Stimulated activated naive CD8-positive, alpha-beta T cell treated with anti-CD3 and anti-CD28 coated beads, Interleukin-15, Interleukin-2, amounts not matched to agents 100 ng/mL and 50 ng/mL, for 24 hours (primary cell): ENCODE results near the gene PTPRQ.
"Not testable (repeated sequence)": the region's sequence is repeated elsewhere in the genome, so short reads cannot be mapped to it uniquely, and the experiment has no call there.

Experiments
- H3K27ac Mint-ChIP-seq: one replicate; pipeline ENCODE4 v1.8.0; 2021; ENCODE audit warnings: mild to moderate bottlenecking, mixed read lengths
- H3K27me3 Mint-ChIP-seq: one replicate; pipeline ENCODE4 v1.8.0; 2021; ENCODE audit warnings: mixed read lengths
- H3K36me3 Mint-ChIP-seq: one replicate; pipeline ENCODE4 v1.8.0; 2021; ENCODE audit warnings: low read depth, mixed read lengths
- H3K4me1 Mint-ChIP-seq: one replicate; pipeline ENCODE4 v1.8.0; 2021; ENCODE audit warnings: low read depth, mixed read lengths
- H3K4me3 Mint-ChIP-seq: one replicate; pipeline ENCODE4 v1.8.0; 2021; ENCODE audit warnings: mild to moderate bottlenecking, mixed read lengths
- H3K9me3 Mint-ChIP-seq: one replicate; pipeline ENCODE4 v1.8.0; 2021; ENCODE audit warnings: mixed read lengths

PTPRQ gene

DNA sequence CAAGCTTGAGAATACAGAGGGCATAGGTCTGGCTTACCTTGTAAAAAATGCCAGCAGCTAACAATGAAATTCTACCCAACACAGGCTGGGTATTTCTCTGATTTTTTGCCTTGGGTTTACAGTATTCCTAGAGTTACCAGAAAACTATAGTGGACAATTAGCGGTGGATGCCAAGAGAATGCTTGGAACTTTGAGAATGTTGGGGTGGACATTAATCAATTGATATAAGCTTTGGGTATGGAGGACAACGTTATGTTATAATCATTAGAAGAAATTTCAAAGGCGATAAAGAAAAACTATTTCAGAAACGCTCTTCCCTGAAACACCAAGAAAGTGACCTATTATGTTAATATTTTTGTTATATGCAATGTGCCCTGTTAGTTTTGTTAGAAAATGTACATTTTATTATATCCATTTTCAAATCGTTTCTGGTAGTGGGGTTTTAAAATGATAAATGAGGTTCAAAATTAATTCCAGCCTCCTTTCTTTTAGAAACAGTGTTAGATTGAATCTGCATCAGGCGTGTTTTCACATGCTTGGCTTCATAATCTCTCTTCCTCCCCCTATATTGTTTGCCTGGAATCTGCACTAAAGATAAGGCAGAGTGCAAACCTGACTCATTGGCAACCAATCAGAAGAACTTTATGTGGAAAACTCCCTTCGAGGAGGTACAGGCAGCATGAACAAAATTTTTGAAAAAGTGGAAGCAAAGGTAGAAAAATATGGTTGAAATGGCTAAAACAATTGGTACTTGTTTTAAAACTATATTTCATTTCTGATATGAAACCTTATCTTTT lies 1.4 kb upstream of the PTPRQ start:
- H3K27me3 Mint-ChIP-seq = no peaks in the 10 kb centered on the region
- H3K4me3 Mint-ChIP-seq = no peak overlapping the region
- no peak overlapping the region for H3K27ac Mint-ChIP-seq
- H3K4me1 Mint-ChIP-seq = no peaks in the 10 kb centered on the region
- no peaks in the 10 kb centered on the region for H3K36me3 Mint-ChIP-seq
- peaks cover 4% of the 10 kb centered on the region for H3K9me3 Mint-ChIP-seq

DNA sequence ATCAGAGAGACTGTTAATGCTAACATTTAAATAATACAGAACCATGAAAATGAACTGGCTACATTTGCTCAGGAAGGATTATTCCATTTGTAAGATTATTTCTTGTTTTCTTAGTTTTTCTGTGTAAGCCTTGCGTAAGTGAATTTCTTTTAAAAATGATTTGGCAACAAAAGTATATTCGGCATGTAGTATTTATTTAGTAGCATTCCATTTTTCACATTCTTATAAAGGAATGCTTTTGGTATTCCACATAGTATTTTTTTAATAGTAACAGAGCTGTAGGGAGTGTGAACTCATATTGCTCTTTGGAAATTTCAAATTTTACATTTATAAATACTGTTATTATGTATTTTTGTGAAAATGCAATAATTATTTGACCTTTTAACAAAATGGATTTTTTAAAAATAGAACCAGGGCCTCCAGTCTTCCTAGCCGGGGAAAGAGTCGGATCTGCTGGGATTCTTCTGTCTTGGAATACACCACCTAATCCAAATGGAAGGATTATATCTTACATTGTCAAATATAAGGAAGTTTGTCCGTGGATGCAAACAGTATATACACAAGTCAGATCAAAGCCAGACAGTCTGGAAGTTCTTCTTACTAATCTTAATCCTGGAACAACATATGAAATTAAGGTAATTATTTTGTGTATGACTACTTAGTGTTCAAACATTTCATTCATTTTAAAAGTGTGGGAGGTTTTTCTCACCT lies 1.2 kb downstream of the PTPRQ start:
- H3K27ac Mint-ChIP-seq = no peak overlapping the region
- no peaks in the 10 kb centered on the region for H3K36me3 Mint-ChIP-seq
- no peaks in the 10 kb centered on the region for H3K4me1 Mint-ChIP-seq
- H3K4me3 Mint-ChIP-seq = no peak overlapping the region
- H3K9me3 Mint-ChIP-seq = peaks cover 4% of the 10 kb centered on the region
- H3K27me3 Mint-ChIP-seq = no peaks in the 10 kb centered on the region

DNA sequence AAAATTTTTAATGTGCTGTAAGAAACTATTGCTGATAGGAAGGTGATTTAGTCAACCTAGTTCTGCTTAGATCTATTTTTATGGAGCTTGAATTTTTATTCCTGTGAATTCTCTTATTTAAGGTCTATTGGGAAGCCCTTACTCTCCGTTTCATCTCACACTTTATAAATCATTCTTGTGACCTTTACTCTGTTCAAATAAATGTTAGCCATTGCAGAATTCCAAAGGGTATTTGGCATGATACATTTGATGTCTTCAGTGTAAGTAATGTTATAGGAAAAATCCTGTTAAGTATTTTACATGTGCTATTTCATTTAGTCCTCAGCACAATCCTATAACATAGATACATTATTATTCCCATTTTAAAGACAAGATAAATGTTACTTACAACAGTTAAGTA lies 12.5 kb downstream of the PTPRQ start:
- H3K27ac Mint-ChIP-seq = no peak overlapping the region
- no peaks in the 10 kb centered on the region for H3K27me3 Mint-ChIP-seq
- H3K36me3 Mint-ChIP-seq = no peaks in the 10 kb centered on the region
- H3K9me3 Mint-ChIP-seq = peaks cover 4% of the 10 kb centered on the region
- no peaks in the 10 kb centered on the region for H3K4me1 Mint-ChIP-seq
- H3K4me3 Mint-ChIP-seq = no peak overlapping the region

DNA sequence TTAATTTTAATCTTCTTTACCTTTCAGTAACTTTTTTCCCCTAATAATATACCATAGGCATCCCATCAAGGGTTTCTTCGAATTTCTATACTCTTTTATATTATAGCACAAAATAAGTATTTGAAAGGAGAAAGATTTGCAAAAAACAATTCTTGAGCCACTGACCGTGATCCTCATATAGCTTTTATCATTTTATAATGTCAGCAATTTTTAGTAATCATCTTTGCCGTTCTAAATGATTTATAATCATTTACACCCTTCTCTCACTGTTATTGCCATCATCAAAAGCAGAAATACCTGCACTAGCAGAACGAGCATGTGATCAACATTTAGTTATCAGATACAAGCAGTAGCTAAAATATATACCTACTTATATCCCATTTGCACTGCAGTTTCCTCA lies 16.9 kb downstream of the PTPRQ start:
- H3K9me3 Mint-ChIP-seq = no peaks in the 10 kb centered on the region
- H3K36me3 Mint-ChIP-seq = no peaks in the 10 kb centered on the region
- no peaks in the 10 kb centered on the region for H3K27me3 Mint-ChIP-seq
- H3K27ac Mint-ChIP-seq = no peak overlapping the region
- H3K4me1 Mint-ChIP-seq = no peaks in the 10 kb centered on the region
- H3K4me3 Mint-ChIP-seq = no peak overlapping the region

DNA sequence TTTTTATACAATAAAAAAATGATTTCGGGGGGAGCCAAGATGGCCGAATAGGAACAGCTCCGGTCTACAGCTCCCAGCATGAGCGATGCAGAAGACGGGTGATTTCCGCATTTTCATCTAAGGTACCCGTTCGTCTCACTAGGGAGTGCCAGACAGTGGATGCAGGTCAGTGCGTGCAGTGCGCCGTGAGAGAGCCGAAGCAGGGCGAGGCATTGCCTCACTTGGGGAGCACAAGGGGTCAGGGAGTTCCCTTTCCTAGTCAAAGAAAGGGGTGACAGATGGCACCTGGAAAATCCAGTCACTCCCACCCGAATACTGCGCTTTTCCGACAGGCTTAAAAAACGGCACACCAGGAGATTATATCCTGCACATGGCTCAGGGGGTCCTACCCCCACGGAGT lies 17.8 kb downstream of the PTPRQ start:
- not testable (repeated sequence) for H3K36me3 Mint-ChIP-seq, H3K4me1 Mint-ChIP-seq, H3K9me3 Mint-ChIP-seq, H3K27ac Mint-ChIP-seq, H3K27me3 Mint-ChIP-seq, H3K4me3 Mint-ChIP-seq

DNA sequence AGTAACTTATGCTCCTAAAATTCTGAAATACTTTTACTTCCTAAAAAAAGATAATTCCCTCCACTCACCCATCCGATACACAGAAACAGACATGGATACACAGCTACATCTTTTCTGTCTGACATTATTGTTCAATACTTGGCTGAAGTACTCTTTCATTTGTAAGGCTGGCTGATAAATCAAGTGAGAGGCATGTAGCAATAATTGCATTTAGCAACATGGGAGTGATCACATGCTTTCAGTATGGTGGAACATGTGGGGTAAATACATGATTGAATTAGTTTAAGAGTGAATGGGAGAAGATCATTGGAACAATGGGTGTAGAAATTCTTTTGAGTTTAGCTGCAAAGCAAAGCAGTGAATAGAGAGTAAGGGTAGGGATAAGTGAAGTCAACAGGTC lies 25.6 kb downstream of the PTPRQ start:
- no peaks in the 10 kb centered on the region for H3K36me3 Mint-ChIP-seq

DNA sequence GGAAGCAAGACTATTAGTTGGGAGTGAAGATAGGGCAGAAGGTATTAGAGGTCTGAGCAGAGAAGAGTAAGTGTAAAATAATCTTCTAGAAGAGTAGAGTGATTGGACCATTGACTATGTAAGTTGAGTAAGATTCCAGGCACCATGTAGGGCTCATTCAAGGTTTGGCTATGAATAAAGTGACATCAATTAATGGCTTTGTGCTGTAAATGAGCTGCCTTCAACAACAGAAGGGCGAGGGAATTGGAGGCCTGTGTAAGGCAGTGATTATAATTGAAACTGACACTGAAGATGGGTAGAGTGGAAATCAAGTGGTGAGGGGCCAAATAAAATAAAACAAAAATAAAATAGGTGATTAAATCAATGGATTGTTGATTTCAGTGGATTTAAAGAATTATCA lies 26.4 kb downstream of the PTPRQ start:
- Mint-ChIP-seq H3K27ac (no peak overlapping the region), H3K4me1 (no peaks in the 10 kb centered on the region), H3K9me3 (no peaks in the 10 kb centered on the region), H3K27me3 (no peaks in the 10 kb centered on the region), H3K36me3 (no peaks in the 10 kb centered on the region), H3K4me3 (no peak overlapping the region)

More for the DNA sequence above, 25.6 kb downstream of the PTPRQ start:
- no peak overlapping the region for H3K27ac Mint-ChIP-seq
- no peaks in the 10 kb centered on the region for H3K4me1 Mint-ChIP-seq
- no peaks in the 10 kb centered on the region for H3K27me3 Mint-ChIP-seq
- H3K4me3 Mint-ChIP-seq = no peak overlapping the region
- H3K9me3 Mint-ChIP-seq = no peaks in the 10 kb centered on the region

DNA sequence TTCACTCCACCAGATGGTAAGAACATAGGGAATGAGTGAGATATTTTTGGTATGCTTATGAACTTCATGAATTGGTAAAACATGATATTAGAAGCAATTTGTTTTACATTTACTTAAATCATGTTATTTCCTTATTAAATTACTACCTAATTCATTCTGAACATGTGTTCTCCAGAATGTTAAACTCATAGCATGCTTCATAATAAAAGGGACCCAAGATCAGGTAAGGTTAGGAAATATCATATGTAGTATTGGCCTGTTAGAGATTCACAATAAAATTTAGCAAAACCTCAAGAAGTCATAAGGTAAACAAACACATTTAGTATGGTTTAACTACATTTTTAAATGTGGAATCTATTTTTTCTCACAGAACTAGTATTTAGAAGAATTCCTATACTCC lies 28.2 kb downstream of the PTPRQ start:
- H3K27ac Mint-ChIP-seq = no peak overlapping the region
- no peaks in the 10 kb centered on the region for H3K9me3 Mint-ChIP-seq
- H3K4me1 Mint-ChIP-seq = no peaks in the 10 kb centered on the region
- H3K36me3 Mint-ChIP-seq = no peaks in the 10 kb centered on the region
- no peaks in the 10 kb centered on the region for H3K27me3 Mint-ChIP-seq
- H3K4me3 Mint-ChIP-seq = no peak overlapping the region

DNA sequence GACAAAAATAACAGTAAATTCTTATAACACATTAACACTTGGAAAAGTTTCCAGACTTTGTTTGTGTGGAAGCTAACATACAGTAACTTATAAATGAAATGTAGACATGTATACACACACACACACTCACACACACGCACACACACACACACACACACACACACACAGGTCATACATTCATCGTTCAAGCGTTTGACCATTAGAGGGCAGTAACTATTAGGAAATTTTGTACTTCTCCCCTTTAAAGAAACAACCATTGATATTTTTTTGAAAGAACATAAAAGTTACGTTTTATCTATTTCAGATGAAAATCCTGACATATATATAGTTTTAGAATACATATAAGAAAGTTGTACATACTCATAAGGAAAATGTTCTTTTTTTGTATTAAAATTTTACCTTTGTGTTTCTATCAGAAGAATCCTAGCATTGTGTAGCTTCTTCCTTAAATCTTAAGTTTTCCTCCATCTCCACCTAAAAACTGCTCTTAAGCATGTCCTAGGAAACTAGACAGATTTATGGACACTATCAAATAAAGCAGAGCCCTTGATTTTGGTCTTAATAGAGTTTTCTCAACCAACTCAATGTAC lies 29.0 kb downstream of the PTPRQ start:
- Mint-ChIP-seq H3K27ac (no peak overlapping the region), H3K4me3 (no peak overlapping the region), H3K9me3 (no peaks in the 10 kb centered on the region), H3K4me1 (no peaks in the 10 kb centered on the region), H3K27me3 (no peaks in the 10 kb centered on the region), H3K36me3 (no peaks in the 10 kb centered on the region)

DNA sequence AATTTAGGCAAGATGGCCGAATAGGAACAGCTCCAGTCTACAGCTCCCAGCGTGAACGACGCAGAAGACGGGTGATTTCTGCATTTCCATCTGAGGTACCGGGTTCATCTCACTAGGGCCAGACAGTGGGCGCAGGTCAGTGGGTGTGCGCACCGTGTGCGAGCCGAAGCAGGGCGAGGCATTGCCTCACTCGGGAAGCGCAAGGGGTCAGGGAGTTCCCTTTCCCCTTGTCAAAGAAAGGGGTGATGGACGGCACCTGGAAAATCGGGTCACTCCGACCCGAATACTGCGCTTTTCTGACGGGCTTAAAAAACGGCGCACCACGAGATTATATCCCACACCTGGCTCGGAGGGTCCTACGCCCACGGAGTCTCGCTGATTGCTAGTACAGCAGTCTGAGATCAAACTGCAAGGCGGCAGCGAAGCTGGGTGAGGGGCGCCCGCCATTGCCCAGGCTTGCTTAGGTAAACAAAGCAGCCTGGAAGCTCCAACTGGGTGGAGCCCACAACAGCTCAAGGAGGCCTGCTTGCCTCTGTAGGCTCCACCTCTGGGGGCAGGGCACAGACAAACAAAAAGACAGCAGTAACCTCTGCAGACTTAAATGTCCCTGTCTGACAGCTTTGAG lies 33.6 kb downstream of the PTPRQ start:
- not testable (repeated sequence) for H3K9me3 Mint-ChIP-seq, H3K4me1 Mint-ChIP-seq, H3K36me3 Mint-ChIP-seq, H3K4me3 Mint-ChIP-seq, H3K27ac Mint-ChIP-seq, H3K27me3 Mint-ChIP-seq

DNA sequence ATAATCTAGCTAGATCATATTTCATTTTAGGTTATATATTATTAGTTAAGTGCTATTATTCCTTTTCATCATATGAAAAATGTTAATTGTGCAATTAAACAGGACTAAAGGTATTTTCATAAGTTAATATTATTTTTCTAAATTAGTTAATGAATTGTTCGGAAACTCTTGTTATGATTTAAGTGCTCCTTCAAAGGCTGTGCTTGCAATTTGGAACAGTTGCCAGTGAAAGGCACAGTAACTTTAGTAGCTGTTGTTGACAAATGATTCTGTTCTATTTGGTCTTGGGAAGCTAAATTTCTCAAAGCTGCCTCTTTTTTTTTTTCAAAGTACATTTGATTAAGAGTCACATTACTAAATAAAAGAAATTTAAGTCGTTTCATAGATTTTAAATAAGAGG lies 40.7 kb downstream of the PTPRQ start:
- H3K9me3 Mint-ChIP-seq = peaks cover 3% of the 10 kb centered on the region
- H3K27me3 Mint-ChIP-seq = no peaks in the 10 kb centered on the region
- H3K4me3 Mint-ChIP-seq = no peak overlapping the region
- H3K27ac Mint-ChIP-seq = no peak overlapping the region
- H3K36me3 Mint-ChIP-seq = no peaks in the 10 kb centered on the region
- no peaks in the 10 kb centered on the region for H3K4me1 Mint-ChIP-seq

DNA sequence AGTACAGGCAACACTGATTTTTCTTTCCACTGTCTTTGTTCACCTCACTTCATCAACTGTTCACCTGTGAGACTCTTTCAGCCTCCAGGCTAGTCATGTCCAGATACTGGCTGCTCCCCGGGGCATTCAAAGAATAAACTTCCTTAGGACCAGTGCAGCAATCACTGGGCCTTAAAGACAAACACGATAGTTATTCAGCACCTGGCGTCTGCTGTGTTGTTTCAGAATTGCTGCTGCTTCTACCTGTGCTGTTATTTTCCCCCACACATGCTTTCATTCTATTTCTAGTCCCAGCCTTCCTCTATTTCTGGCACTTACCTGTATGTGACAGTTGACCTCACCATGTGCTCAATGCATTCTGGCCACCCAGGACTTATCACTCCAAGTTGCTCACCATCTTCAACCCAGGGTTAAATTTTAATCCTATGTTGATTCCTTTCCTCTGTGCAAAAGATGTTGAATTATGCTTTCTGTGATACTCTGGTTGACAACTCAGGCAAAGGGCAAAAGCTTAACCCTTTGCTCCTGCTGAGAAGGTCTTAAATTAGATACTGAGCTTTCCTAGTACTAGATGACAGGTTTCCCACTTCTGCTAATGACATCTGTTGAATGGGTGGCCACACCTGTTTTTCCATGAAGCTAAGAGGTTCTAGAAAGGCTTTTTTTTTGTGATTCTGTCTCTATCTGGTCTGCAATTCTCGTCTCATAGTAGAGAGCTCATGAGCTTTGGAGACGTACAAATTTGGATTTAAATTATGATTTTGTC lies 41.4 kb downstream of the PTPRQ start:
- Mint-ChIP-seq H3K4me1 (no peaks in the 10 kb centered on the region), H3K36me3 (no peaks in the 10 kb centered on the region), H3K27me3 (no peaks in the 10 kb centered on the region), H3K9me3 (peaks cover 5% of the 10 kb centered on the region), H3K27ac (no peak overlapping the region), H3K4me3 (no peak overlapping the region)

DNA sequence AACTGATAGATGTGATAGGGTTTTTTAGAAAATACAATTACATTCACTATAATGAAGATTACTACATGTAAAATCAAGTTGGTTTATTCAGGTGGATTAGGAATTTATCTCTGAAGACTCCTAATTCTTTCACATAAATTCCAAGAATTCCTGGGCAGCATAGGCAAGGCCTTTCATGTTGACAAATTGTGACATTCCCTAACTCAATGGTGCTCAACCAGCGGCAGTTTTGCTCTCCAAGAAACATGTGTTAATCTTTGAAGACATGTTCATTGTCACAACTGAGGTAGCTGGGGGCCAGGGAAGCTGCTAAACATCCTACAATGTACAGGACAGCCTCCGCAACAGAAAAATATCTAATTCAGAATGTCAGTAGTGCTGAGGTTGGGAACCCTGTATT lies 46.3 kb downstream of the PTPRQ start:
- no peaks in the 10 kb centered on the region for H3K36me3 Mint-ChIP-seq
- H3K27ac Mint-ChIP-seq = no peak overlapping the region
- H3K4me3 Mint-ChIP-seq = no peak overlapping the region
- H3K4me1 Mint-ChIP-seq = no peaks in the 10 kb centered on the region
- peaks cover 5% of the 10 kb centered on the region for H3K9me3 Mint-ChIP-seq
- no peaks in the 10 kb centered on the region for H3K27me3 Mint-ChIP-seq

DNA sequence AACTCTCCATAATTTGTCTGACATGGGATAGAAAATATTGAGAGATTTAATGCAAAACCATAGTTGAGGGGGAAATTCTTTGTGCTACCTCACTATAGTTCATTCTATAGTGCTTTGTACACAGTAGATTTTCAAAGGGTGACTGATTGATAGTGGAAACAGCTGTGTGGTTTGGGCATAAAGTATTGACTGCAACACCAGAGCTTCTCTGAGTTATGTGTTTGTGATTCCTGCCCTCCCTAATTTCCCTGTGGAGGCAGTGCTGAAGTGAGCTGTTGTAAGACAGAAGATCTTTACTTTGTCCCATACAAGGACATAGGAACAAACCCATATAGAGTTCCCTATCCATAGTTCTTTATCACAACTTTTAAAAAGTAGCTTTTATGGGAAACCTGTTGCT lies 47.1 kb downstream of the PTPRQ start:
- H3K27me3 Mint-ChIP-seq = no peaks in the 10 kb centered on the region
- no peak overlapping the region for H3K4me3 Mint-ChIP-seq
- no peak overlapping the region for H3K27ac Mint-ChIP-seq
- H3K9me3 Mint-ChIP-seq = peaks cover 5% of the 10 kb centered on the region
- no peaks in the 10 kb centered on the region for H3K4me1 Mint-ChIP-seq
- H3K36me3 Mint-ChIP-seq = no peaks in the 10 kb centered on the region

DNA sequence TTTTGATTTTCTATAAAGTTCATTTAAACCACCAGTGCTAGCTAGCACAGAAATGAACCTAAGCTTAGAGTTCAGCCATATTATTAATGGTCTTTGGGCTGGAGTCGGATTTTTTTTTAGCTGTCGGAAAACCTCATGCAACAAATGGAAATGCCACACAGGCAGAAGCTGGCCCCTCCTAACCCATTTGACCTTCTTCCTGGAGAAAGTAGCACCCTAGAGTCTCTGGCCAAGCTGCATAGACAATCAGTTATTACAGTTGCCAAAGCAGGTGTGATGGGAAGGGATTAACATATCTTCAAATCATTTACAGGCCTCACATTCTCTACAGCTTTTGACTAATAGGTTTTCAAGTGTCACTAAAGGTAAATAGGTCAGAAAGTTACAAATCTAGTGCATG lies 49.4 kb downstream of the PTPRQ start:
- H3K27ac Mint-ChIP-seq = no peak overlapping the region
- no peaks in the 10 kb centered on the region for H3K36me3 Mint-ChIP-seq
- no peak overlapping the region for H3K4me3 Mint-ChIP-seq
- peaks cover 5% of the 10 kb centered on the region for H3K9me3 Mint-ChIP-seq
- H3K4me1 Mint-ChIP-seq = no peaks in the 10 kb centered on the region
- no peaks in the 10 kb centered on the region for H3K27me3 Mint-ChIP-seq
